Measurements from ENCODE around the gene PI4KA.

- TF ChIP-seq, protein P1, sequence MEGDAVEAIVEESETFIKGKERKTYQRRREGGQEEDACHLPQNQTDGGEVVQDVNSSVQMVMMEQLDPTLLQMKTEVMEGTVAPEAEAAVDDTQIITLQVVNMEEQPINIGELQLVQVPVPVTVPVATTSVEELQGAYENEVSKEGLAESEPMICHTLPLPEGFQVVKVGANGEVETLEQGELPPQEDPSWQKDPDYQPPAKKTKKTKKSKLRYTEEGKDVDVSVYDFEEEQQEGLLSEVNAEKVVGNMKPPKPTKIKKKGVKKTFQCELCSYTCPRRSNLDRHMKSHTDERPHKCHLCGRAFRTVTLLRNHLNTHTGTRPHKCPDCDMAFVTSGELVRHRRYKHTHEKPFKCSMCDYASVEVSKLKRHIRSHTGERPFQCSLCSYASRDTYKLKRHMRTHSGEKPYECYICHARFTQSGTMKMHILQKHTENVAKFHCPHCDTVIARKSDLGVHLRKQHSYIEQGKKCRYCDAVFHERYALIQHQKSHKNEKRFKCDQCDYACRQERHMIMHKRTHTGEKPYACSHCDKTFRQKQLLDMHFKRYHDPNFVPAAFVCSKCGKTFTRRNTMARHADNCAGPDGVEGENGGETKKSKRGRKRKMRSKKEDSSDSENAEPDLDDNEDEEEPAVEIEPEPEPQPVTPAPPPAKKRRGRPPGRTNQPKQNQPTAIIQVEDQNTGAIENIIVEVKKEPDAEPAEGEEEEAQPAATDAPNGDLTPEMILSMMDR (conservative IDR thresholded peaks at IDR 0.05 in 1 of 2, IDR thresholded peaks at IDR 0.05 in 1 of 2; ENCODE audit: extremely low read depth in 1 of 2, insufficient read depth in 1 of 2, low read depth in 1 of 2, low read length in 2 of 2), result no peak
- TF ChIP-seq EZH2 (IDR thresholded peaks at IDR 0.05; ENCODE audit: borderline replicate concordance, low read length), result no peak
Observed at GRCh38 chr22:20873214-20873613, 14.6 kb upstream of the PI4KA start.

Data from mammary epithelial cell (primary cell).